Measurements from ENCODE around the gene FAM76B. TPM values are rescaled to one million over a fixed set of nuclear protein-coding genes. Genes with fewer than 3 reads are reported as not detected.
A peak's percentile ranks its signal among the peaks of the same experiment; 100 is the strongest.

Gene FAM76B
- total and polyA plus RNA-seq, 2 donors (not counting 1 experiment from before 2014, with no cell fraction given): 36.5 to 80.9 TPM

DNA sequence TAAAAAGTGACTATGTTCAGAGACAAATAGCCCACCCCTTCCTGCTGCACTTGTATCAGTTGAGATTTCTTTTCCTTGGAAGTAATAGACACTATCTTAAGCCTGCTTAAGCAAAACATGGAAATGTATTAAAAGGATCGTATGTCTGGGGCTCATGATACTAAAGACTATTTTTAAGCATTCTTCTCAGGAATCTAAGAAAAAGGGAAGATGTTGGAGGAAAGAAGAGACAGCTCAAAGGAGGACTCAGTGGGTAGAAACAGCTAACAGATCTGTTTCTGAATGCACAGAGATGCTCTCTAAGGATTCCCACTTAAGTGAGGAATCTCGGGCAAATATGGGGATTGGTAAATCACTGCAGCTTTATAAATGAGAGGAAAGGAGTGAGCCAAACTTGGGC, 62.5 kb downstream of the FAM76B start:
- ATAC-seq (ENCODE audit: low read depth) (no peak), DNase-seq (no peak)
- Mint-ChIP-seq H3K4me1 (peaks cover 3% of the 10 kb centered on the region), H3K9me3 (ENCODE audit: insufficient read depth) (peaks cover 5% of the 10 kb centered on the region), H3K4me3 (no peak overlapping the region), H3K27me3 (no peaks in the 10 kb centered on the region), H3K27ac (no peak overlapping the region)
- CTCF ChIA-PET: interaction anchor here (1.4 to 1.7 kb wide), 2 partner anchors 22 to 575 kb away, joined by 5 to 7 read pairs; no protein-coding TSS in a partner anchor
- POLR2A ChIA-PET: interaction anchor here (0.6 kb wide), 1 partner anchor 58 kb away, joined by 3 read pairs; no protein-coding TSS in a partner anchor
- peak overlapping the region; percentile 10 for H2AFZ ChIP-seq (ENCODE audit: insufficient read depth, low read depth, low read length, poor library complexity, severe bottlenecking)
- H3K9me3 ChIP-seq (ENCODE audit: control extremely low read depth in 1 of 3, control insufficient read depth in 2 of 3, insufficient read depth in 1 of 3, low read length in 2 of 3): peaks cover 0 to 4% (median 0%) of the 10 kb centered on the region in 3 donors
- no peaks in the 10 kb centered on the region for H4K20me1 ChIP-seq (ENCODE audit: control insufficient read depth, insufficient read depth, low read length, poor library complexity, severe bottlenecking)
- no peak overlapping the region for H3K4me2 ChIP-seq (replicated peaks; ENCODE audit: low read depth, low read length, poor library complexity, severe bottlenecking)
- no peaks in the 10 kb centered on the region for H3K36me3 ChIP-seq (replicated peaks in 1 of 2; ENCODE audit: control extremely low read depth in 1 of 2, control insufficient read depth in 1 of 2, extremely low read depth in 1 of 2, insufficient read depth in 2 of 2, low read length in 1 of 2)
- H3K27me3 ChIP-seq (replicated peaks in 1 of 4; ENCODE audit: control extremely low read depth in 1 of 4, control insufficient read depth in 3 of 4, insufficient read depth in 4 of 4, low read length in 3 of 4): no peaks in the 10 kb centered on the region
- no peaks in the 10 kb centered on the region for H3K79me2 ChIP-seq (ENCODE audit: control insufficient read depth, insufficient read depth, low read length)
- no peak overlapping the region for H3K27ac ChIP-seq (ENCODE audit: low read length in 2 of 2)
- intact Hi-C loops (cut with micrococcal nuclease): no loop called here
- no peak overlapping the region for H3K9ac ChIP-seq (ENCODE audit: low read length)
- H3K4me1 ChIP-seq (ENCODE audit: control insufficient read depth in 2 of 2, insufficient read depth in 2 of 2, low read length in 2 of 2): no peaks in the 10 kb centered on the region
- no peak overlapping the region for H3K4me3 ChIP-seq (ENCODE audit: control extremely low read depth in 1 of 5, extremely low read depth in 1 of 5, insufficient read depth in 1 of 5, low read depth in 2 of 5, low read length in 4 of 5)
- TF ChIP-seq, protein P1, sequence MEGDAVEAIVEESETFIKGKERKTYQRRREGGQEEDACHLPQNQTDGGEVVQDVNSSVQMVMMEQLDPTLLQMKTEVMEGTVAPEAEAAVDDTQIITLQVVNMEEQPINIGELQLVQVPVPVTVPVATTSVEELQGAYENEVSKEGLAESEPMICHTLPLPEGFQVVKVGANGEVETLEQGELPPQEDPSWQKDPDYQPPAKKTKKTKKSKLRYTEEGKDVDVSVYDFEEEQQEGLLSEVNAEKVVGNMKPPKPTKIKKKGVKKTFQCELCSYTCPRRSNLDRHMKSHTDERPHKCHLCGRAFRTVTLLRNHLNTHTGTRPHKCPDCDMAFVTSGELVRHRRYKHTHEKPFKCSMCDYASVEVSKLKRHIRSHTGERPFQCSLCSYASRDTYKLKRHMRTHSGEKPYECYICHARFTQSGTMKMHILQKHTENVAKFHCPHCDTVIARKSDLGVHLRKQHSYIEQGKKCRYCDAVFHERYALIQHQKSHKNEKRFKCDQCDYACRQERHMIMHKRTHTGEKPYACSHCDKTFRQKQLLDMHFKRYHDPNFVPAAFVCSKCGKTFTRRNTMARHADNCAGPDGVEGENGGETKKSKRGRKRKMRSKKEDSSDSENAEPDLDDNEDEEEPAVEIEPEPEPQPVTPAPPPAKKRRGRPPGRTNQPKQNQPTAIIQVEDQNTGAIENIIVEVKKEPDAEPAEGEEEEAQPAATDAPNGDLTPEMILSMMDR (IDR thresholded peaks at IDR 0.05): no peak
- TF ChIP-seq EZH2 (IDR thresholded peaks at IDR 0.05; ENCODE audit: borderline replicate concordance, insufficient read depth, low read depth, low read length, poor library complexity, severe bottlenecking): no peak
- WGBS (ENCODE audit: insufficient coverage): no CpG with 5 or more reads among the region's 2 CpGs

DNA sequence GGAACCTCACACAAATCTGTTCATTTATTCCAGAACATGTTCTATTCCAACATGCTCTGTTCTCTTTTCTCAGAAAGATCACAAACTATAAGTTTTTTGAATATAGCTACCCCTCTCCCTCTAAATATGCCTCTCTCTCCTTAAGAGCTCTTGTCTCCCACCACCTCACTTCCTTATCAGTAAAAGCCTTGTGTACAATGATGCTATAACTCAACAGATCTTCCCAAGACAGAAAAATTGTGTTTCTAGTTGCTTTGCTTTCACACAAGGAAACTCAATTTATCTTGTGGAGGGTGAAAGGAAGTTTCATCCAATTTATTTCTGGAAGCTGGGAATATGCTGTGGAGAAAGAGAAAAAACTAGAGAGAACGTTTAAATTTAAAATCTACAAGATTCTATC, 64.4 kb downstream of the FAM76B start:
- intact Hi-C loops (cut with micrococcal nuclease): no loop called here
- Mint-ChIP-seq H3K9me3 (ENCODE audit: insufficient read depth) (peaks cover 2% of the 10 kb centered on the region), H3K27me3 (no peaks in the 10 kb centered on the region), H3K4me3 (no peak overlapping the region), H3K4me1 (peaks cover 18% of the 10 kb centered on the region), H3K27ac (no peak overlapping the region)
- H3K36me3 ChIP-seq (replicated peaks in 1 of 2; ENCODE audit: control extremely low read depth in 1 of 2, control insufficient read depth in 1 of 2, extremely low read depth in 1 of 2, insufficient read depth in 2 of 2, low read length in 1 of 2): no peaks in the 10 kb centered on the region
- no peak overlapping the region for H2AFZ ChIP-seq (ENCODE audit: insufficient read depth, low read depth, low read length, poor library complexity, severe bottlenecking)
- H3K79me2 ChIP-seq (ENCODE audit: control insufficient read depth, insufficient read depth, low read length): no peaks in the 10 kb centered on the region
- no peak for TF ChIP-seq EZH2 (IDR thresholded peaks at IDR 0.05; ENCODE audit: borderline replicate concordance, insufficient read depth, low read depth, low read length, poor library complexity, severe bottlenecking)
- TF ChIP-seq, protein P1 (IDR thresholded peaks at IDR 0.05): no peak
- ChIA-PET CTCF (interaction anchor here (0.8 to 1.5 kb wide), 2 partner anchors 8 to 22 kb away, joined by 4 read pairs; no protein-coding TSS in a partner anchor), POLR2A (interaction anchor here (2.1 kb wide), 1 partner anchor 10 kb away, joined by 5 read pairs; no protein-coding TSS in a partner anchor)
- no peak overlapping the region for H3K4me3 ChIP-seq (ENCODE audit: control extremely low read depth in 1 of 5, extremely low read depth in 1 of 5, insufficient read depth in 1 of 5, low read depth in 2 of 5, low read length in 4 of 5)
- H4K20me1 ChIP-seq (ENCODE audit: control insufficient read depth, insufficient read depth, low read length, poor library complexity, severe bottlenecking): no peaks in the 10 kb centered on the region
- no peak for DNase-seq
- no peaks in the 10 kb centered on the region for H3K27me3 ChIP-seq (replicated peaks in 1 of 4; ENCODE audit: control extremely low read depth in 1 of 4, control insufficient read depth in 3 of 4, insufficient read depth in 4 of 4, low read length in 3 of 4)
- no peak overlapping the region for H3K4me2 ChIP-seq (replicated peaks; ENCODE audit: low read depth, low read length, poor library complexity, severe bottlenecking)
- ATAC-seq (ENCODE audit: low read depth): no peak
- peaks cover 10 to 13% of the 10 kb centered on the region in 2 donors for H3K4me1 ChIP-seq (ENCODE audit: control insufficient read depth in 2 of 2, insufficient read depth in 2 of 2, low read length in 2 of 2)
- no peak overlapping the region for H3K27ac ChIP-seq (ENCODE audit: low read length in 2 of 2)
- H3K9me3 ChIP-seq (ENCODE audit: control extremely low read depth in 1 of 3, control insufficient read depth in 2 of 3, insufficient read depth in 1 of 3, low read length in 2 of 3): peaks cover 0 to 4% (median 0%) of the 10 kb centered on the region in 3 donors
- WGBS (ENCODE audit: insufficient coverage): no CpG with 5 or more reads among the region's 1 CpG
- H3K9ac ChIP-seq (ENCODE audit: low read length): no peak overlapping the region

Measured in B cell (primary cell).